ELR (cell line): ENCODE measurements around the gene DPY19L2.

Experiments used
- DNase-seq: peaks from one replicate; pipeline ENCODE4 v3.0.0-alpha.2; 2015; ENCODE audit warnings: low read depth

DPY19L2 gene

DNA sequence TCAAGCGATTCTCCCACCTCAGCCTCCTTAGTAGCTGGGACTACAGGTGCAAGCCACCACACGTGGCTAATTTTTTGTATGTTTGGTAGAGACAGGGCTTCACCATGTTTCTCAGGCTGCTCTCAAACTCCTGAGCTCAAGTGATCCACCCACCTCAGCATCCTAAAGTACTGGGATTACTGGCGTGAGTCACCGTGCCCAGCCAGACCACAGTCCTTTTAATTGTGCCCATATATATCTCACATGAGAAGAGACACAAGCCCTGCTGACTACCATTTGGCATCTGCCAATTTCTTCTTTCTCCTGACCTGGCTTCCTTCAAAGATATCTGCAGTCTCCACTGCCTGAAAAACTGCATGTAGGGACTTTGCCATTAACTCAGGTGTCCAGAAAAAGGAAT lies 142.5 kb downstream of the DPY19L2 start:
- DNase-seq, result no peak

- no peak for DNase-seq
These were observed 146.6 kb downstream of the DPY19L2 start for GRCh38 chr12:63521706-63522105.
